NB4 (cell line): ENCODE results near the gene AGBL4.

Source experiments
- TF ChIP-seq, protein P1 (sequence below): IDR thresholded peaks from one replicate; pipeline ENCODE4 v1.5.1; 2012; ENCODE audit warnings: low read depth, low read length
- TF ChIP-seq, protein P2 (sequence below): IDR thresholded peaks from 2 replicates; pipeline ENCODE4 v1.6.1; 2011; ENCODE audit warnings: low read depth, low read length

DNA sequence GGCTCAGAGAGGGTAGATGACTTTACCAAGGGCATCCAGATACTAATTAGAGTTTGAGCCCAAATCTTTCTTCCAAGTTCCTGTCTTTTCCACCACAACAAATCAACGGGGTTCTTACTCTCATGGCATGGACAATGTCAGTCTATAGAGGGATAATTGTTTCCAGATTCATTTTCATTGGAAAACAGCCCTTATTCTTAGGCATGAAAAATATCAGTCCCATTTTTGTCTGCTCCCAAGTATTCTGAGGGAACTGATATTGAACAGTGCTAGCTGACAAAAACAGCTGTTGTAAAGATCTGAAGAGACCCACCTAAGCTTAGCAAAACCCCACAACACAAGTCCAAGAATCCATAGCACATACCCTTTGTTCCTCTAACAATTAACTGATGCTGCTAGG lies 898.0 kb downstream of the AGBL4 start:
- TF ChIP-seq, protein P1, sequence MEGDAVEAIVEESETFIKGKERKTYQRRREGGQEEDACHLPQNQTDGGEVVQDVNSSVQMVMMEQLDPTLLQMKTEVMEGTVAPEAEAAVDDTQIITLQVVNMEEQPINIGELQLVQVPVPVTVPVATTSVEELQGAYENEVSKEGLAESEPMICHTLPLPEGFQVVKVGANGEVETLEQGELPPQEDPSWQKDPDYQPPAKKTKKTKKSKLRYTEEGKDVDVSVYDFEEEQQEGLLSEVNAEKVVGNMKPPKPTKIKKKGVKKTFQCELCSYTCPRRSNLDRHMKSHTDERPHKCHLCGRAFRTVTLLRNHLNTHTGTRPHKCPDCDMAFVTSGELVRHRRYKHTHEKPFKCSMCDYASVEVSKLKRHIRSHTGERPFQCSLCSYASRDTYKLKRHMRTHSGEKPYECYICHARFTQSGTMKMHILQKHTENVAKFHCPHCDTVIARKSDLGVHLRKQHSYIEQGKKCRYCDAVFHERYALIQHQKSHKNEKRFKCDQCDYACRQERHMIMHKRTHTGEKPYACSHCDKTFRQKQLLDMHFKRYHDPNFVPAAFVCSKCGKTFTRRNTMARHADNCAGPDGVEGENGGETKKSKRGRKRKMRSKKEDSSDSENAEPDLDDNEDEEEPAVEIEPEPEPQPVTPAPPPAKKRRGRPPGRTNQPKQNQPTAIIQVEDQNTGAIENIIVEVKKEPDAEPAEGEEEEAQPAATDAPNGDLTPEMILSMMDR = no peak
- TF ChIP-seq, protein P2, sequence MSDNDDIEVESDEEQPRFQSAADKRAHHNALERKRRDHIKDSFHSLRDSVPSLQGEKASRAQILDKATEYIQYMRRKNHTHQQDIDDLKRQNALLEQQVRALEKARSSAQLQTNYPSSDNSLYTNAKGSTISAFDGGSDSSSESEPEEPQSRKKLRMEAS = no peak
